ENCODE measurements around the gene PLXDC2.

Gene PLXDC2

GRCh38 chr10:20233423-20233822, 417.2 kb downstream of the PLXDC2 start:
- no peaks in the 10 kb centered on the region for H3K4me1 ChIP-seq (ENCODE audit: control insufficient read depth, insufficient read depth, low read length)
- no peaks in the 10 kb centered on the region for H3K36me3 ChIP-seq (ENCODE audit: control insufficient read depth in 2 of 2, insufficient read depth in 2 of 2, low read length in 2 of 2)
- no peak overlapping the region for H3K9ac ChIP-seq (ENCODE audit: low read length in 2 of 2)

DNA sequence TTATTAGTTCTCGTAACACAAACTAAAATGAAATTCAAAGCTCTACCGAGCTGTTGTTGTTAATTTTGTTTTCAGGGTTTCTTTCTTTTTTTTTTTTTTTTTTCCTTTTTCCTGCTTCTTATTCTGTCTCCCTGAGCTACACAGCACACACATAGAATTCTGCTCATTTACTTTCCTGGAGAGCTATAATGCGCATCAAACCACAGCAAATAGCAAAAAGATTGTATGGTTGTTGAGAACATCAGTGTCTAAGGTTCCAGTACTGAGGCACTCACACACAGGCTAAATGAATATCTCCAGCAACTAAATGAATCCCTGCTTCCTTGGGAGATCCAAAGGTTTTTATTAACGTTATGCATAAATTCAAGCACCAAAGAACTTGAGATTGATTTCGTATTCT, 418.3 kb downstream of the PLXDC2 start:
- Histone ChIP-seq H3K9me3 (ENCODE audit: control insufficient read depth in 2 of 2, low read length in 2 of 2) (no peaks in the 10 kb centered on the region), H3K4me3 (ENCODE audit: low read length in 2 of 2) (no peak overlapping the region), H3K36me3 (ENCODE audit: control insufficient read depth in 2 of 2, insufficient read depth in 2 of 2, low read length in 2 of 2) (no peaks in the 10 kb centered on the region), H3K9ac (ENCODE audit: low read length in 2 of 2) (no peak overlapping the region), H3K4me1 (ENCODE audit: control insufficient read depth, insufficient read depth, low read length) (no peaks in the 10 kb centered on the region), H3K27ac (ENCODE audit: low read length) (no peak overlapping the region), H3K27me3 (ENCODE audit: control insufficient read depth in 1 of 2, insufficient read depth in 2 of 2, low read length in 2 of 2) (no peaks in the 10 kb centered on the region)

More at GRCh38 chr10:20233423-20233822, 417.2 kb downstream of the PLXDC2 start:
- Histone ChIP-seq H3K27me3 (ENCODE audit: control insufficient read depth in 1 of 2, insufficient read depth in 2 of 2, low read length in 2 of 2) (no peaks in the 10 kb centered on the region), H3K9me3 (ENCODE audit: control insufficient read depth in 2 of 2, low read length in 2 of 2) (no peaks in the 10 kb centered on the region), H3K4me3 (ENCODE audit: low read length in 2 of 2) (no peak overlapping the region), H3K27ac (ENCODE audit: low read length) (no peak overlapping the region)

DNA sequence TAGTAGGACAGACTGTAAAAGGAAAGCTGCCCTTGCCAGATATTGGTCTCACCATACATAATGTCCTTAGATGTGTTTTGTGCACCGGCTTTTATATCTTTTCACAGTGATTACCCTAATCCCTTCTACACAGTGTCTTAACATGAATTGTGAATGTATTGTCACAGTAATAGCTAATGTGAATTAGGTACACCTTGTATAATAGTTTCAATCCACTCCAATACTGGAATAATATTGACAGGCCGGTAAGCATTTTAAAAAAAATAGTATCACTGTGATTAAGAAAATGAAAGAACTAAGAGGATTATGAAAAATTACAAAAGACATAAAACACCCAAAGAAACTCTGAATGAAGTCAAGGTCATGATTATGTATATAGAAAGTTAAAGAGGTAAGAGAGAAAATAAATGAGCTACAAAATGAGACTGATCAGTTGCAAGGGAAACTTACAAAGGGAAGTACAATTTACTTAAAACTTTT, 420.9 kb downstream of the PLXDC2 start:
- Histone ChIP-seq H3K36me3 (ENCODE audit: control insufficient read depth in 2 of 2, insufficient read depth in 2 of 2, low read length in 2 of 2) (no peaks in the 10 kb centered on the region), H3K4me3 (ENCODE audit: low read length in 2 of 2) (no peak overlapping the region), H3K27ac (ENCODE audit: low read length) (no peak overlapping the region), H3K27me3 (ENCODE audit: control insufficient read depth in 1 of 2, insufficient read depth in 2 of 2, low read length in 2 of 2) (no peaks in the 10 kb centered on the region), H3K9me3 (ENCODE audit: control insufficient read depth in 2 of 2, low read length in 2 of 2) (no peaks in the 10 kb centered on the region), H3K4me1 (ENCODE audit: control insufficient read depth, insufficient read depth, low read length) (no peaks in the 10 kb centered on the region), H3K9ac (ENCODE audit: low read length in 2 of 2) (no peak overlapping the region)

DNA sequence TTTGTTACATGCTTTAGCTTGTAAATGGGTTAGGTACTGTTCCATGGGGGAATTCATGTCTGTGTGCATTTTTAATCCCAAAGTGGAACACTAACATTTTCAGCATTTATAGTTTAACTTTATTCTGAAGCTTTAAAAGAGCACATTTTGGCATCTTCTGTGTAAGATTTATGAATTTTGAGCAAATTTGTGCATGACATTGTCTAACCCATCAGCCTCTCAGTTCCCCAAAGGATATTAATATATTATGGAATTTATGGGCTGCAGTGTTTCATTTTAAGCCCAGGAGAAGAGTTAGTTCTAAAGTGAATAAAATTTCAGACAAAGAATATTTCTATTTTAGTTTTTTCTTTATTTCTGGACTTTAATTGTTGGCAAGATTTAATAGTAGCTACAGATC, 421.4 kb downstream of the PLXDC2 start:
- Histone ChIP-seq H3K36me3 (ENCODE audit: control insufficient read depth in 2 of 2, insufficient read depth in 2 of 2, low read length in 2 of 2) (no peaks in the 10 kb centered on the region), H3K4me3 (ENCODE audit: low read length in 2 of 2) (no peak overlapping the region), H3K4me1 (ENCODE audit: control insufficient read depth, insufficient read depth, low read length) (no peaks in the 10 kb centered on the region), H3K27ac (ENCODE audit: low read length) (no peak overlapping the region), H3K9ac (ENCODE audit: low read length in 2 of 2) (no peak overlapping the region), H3K27me3 (ENCODE audit: control insufficient read depth in 1 of 2, insufficient read depth in 2 of 2, low read length in 2 of 2) (no peaks in the 10 kb centered on the region), H3K9me3 (ENCODE audit: control insufficient read depth in 2 of 2, low read length in 2 of 2) (no peaks in the 10 kb centered on the region)

DNA sequence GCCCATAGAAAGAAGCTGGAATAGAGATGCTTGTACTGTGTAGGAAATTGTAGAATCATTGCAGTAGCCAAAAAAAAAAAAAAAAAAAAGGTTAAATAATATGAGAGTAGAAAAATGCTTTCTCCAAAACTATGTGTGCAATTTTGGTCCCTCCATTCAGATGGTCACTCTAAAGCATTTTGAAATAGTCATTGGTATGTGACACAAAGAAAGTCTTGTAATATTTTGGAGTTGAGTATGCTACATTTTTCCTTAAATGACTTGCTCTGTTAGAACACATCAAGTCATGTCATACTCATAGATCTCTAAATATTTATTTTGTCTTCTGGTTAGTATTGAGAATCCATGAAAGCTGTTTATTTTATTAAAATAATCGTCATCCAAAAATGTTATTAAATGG, 424.4 kb downstream of the PLXDC2 start:
- Histone ChIP-seq H3K27me3 (ENCODE audit: control insufficient read depth in 1 of 2, insufficient read depth in 2 of 2, low read length in 2 of 2) (no peaks in the 10 kb centered on the region), H3K4me3 (ENCODE audit: low read length in 2 of 2) (no peak overlapping the region), H3K9me3 (ENCODE audit: control insufficient read depth in 2 of 2, low read length in 2 of 2) (no peaks in the 10 kb centered on the region), H3K4me1 (ENCODE audit: control insufficient read depth, insufficient read depth, low read length) (no peaks in the 10 kb centered on the region), H3K27ac (ENCODE audit: low read length) (no peak overlapping the region), H3K36me3 (ENCODE audit: control insufficient read depth in 2 of 2, insufficient read depth in 2 of 2, low read length in 2 of 2) (peaks cover under 1 to 4% of the 10 kb centered on the region in 2 donors), H3K9ac (ENCODE audit: low read length in 2 of 2) (no peak overlapping the region)

GRCh38 chr10:20247454-20247853, 431.2 kb downstream of the PLXDC2 start:
- no peak overlapping the region for H3K27ac ChIP-seq (ENCODE audit: low read length)
- no peak overlapping the region for H3K4me3 ChIP-seq (ENCODE audit: low read length in 2 of 2)
- H3K27me3 ChIP-seq (ENCODE audit: control insufficient read depth in 1 of 2, insufficient read depth in 2 of 2, low read length in 2 of 2) = no peaks in the 10 kb centered on the region
- no peak overlapping the region for H3K9ac ChIP-seq (ENCODE audit: low read length in 2 of 2)
- no peaks in the 10 kb centered on the region for H3K9me3 ChIP-seq (ENCODE audit: control insufficient read depth in 2 of 2, low read length in 2 of 2)
- no peaks in the 10 kb centered on the region for H3K4me1 ChIP-seq (ENCODE audit: control insufficient read depth, insufficient read depth, low read length)
- H3K36me3 ChIP-seq (ENCODE audit: control insufficient read depth in 2 of 2, insufficient read depth in 2 of 2, low read length in 2 of 2) = peaks cover 8 to 9% of the 10 kb centered on the region in 2 donors

DNA sequence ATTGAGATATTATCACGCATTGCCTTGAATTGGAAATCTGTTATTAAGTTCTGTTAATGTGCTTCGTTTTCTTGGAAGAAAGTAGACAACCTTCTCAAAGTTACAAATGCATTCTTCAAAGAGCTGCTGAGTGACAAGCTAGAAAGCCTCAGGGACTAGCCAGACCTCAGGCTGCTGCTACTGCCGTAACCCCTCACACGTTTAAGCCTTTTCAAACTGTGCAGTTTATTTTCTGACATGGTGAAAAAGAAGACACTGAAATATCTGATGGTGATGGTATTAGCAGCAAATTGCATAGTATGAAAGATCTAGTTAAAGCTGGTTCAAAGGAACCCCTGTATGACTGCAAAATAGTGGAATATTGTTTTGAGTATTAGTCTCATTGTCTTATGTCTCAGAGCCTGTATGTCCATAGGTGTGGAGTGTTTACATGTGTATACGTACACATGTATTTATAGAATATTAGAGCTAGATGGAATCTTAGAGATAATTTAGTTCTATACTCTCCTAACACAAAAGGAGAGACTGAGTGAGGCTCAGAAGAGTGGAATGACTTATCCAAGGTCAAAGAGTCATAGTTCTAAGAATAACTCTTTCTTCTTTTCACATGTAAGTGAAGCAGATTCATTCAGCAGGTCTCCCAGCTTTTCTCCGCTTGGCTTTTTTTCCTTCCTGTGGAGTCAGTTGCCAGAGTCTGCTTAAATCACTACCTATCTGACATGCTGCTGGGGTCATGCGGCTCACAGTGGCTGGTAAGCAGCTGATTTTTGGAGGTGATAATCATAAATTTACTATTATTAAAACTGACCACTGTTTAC, 431.9 kb downstream of the PLXDC2 start:
- Histone ChIP-seq H3K4me1 (ENCODE audit: control insufficient read depth, insufficient read depth, low read length) (no peaks in the 10 kb centered on the region), H3K4me3 (ENCODE audit: low read length in 2 of 2) (no peak overlapping the region), H3K9me3 (ENCODE audit: control insufficient read depth in 2 of 2, low read length in 2 of 2) (no peaks in the 10 kb centered on the region), H3K36me3 (ENCODE audit: control insufficient read depth in 2 of 2, insufficient read depth in 2 of 2, low read length in 2 of 2) (peaks cover 8 to 9% of the 10 kb centered on the region in 2 donors), H3K27me3 (ENCODE audit: control insufficient read depth in 1 of 2, insufficient read depth in 2 of 2, low read length in 2 of 2) (no peaks in the 10 kb centered on the region), H3K9ac (ENCODE audit: low read length in 2 of 2) (no peak overlapping the region), H3K27ac (ENCODE audit: low read length) (no peak overlapping the region)

GRCh38 chr10:20254078-20254477, 437.8 kb downstream of the PLXDC2 start:
- Histone ChIP-seq H3K27ac (ENCODE audit: low read length) (no peak overlapping the region), H3K27me3 (ENCODE audit: control insufficient read depth in 1 of 2, insufficient read depth in 2 of 2, low read length in 2 of 2) (no peaks in the 10 kb centered on the region), H3K9ac (ENCODE audit: low read length in 2 of 2) (no peak overlapping the region), H3K9me3 (ENCODE audit: control insufficient read depth in 2 of 2, low read length in 2 of 2) (no peaks in the 10 kb centered on the region), H3K4me3 (ENCODE audit: low read length in 2 of 2) (no peak overlapping the region), H3K36me3 (ENCODE audit: control insufficient read depth in 2 of 2, insufficient read depth in 2 of 2, low read length in 2 of 2) (peaks cover 0 to 4% of the 10 kb centered on the region in 2 donors), H3K4me1 (ENCODE audit: control insufficient read depth, insufficient read depth, low read length) (no peaks in the 10 kb centered on the region)

DNA sequence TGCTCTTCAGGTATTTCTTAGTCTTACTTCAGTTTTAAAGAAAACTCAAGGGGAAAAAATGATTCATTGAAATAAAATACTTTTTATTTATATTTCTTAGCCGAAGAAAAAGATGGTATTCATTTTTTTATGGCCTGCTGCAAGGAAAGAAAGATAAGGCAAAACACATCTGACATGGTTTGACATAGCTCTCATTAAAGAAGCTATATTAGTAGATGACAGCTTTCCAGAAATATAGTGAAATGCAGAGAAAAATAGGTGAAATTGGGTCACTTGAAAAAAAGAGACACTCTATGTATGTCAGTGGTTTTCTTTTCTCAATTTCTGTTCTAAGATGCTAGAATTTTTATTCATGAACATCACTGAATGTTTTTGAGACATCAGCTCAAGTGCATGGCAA, 438.3 kb downstream of the PLXDC2 start:
- Histone ChIP-seq H3K9me3 (ENCODE audit: control insufficient read depth in 2 of 2, low read length in 2 of 2) (no peaks in the 10 kb centered on the region), H3K9ac (ENCODE audit: low read length in 2 of 2) (no peak overlapping the region), H3K36me3 (ENCODE audit: control insufficient read depth in 2 of 2, insufficient read depth in 2 of 2, low read length in 2 of 2) (peaks cover 0 to 2% of the 10 kb centered on the region in 2 donors), H3K27me3 (ENCODE audit: control insufficient read depth in 1 of 2, insufficient read depth in 2 of 2, low read length in 2 of 2) (no peaks in the 10 kb centered on the region), H3K4me3 (ENCODE audit: low read length in 2 of 2) (no peak overlapping the region), H3K27ac (ENCODE audit: low read length) (no peak overlapping the region), H3K4me1 (ENCODE audit: control insufficient read depth, insufficient read depth, low read length) (no peaks in the 10 kb centered on the region)

GRCh38 chr10:20256969-20257368, 440.7 kb downstream of the PLXDC2 start:
- Histone ChIP-seq H3K9me3 (ENCODE audit: control insufficient read depth in 2 of 2, low read length in 2 of 2) (no peaks in the 10 kb centered on the region), H3K4me3 (ENCODE audit: low read length in 2 of 2) (no peak overlapping the region), H3K4me1 (ENCODE audit: control insufficient read depth, insufficient read depth, low read length) (no peaks in the 10 kb centered on the region), H3K27ac (ENCODE audit: low read length) (no peak overlapping the region), H3K27me3 (ENCODE audit: control insufficient read depth in 1 of 2, insufficient read depth in 2 of 2, low read length in 2 of 2) (no peaks in the 10 kb centered on the region), H3K9ac (ENCODE audit: low read length in 2 of 2) (no peak overlapping the region), H3K36me3 (ENCODE audit: control insufficient read depth in 2 of 2, insufficient read depth in 2 of 2, low read length in 2 of 2) (no peaks in the 10 kb centered on the region)

DNA sequence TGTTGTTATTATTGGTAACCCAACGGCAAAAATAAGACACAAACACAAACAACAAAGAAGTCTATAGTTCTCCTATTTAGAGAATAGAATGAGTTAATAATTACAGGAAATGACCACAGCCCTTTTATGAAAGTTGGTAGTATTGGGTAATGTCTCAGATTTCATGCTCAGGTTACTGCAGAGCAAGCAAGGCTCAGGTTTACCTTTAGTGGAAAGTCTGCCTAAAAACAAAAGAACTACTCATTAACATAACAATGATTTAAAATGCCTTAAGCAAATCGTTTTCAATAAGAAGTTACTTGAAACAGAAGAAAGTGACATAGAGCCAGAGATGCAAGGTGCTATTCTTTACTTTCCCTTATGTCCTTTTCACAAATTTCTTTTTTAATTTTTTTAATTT, 441.2 kb downstream of the PLXDC2 start:
- H3K27me3 ChIP-seq (ENCODE audit: control insufficient read depth in 1 of 2, insufficient read depth in 2 of 2, low read length in 2 of 2) = no peaks in the 10 kb centered on the region
- no peak overlapping the region for H3K4me3 ChIP-seq (ENCODE audit: low read length in 2 of 2)
- H3K27ac ChIP-seq (ENCODE audit: low read length) = no peak overlapping the region
- H3K9me3 ChIP-seq (ENCODE audit: control insufficient read depth in 2 of 2, low read length in 2 of 2) = no peaks in the 10 kb centered on the region
- no peak overlapping the region for H3K9ac ChIP-seq (ENCODE audit: low read length in 2 of 2)
- H3K36me3 ChIP-seq (ENCODE audit: control insufficient read depth in 2 of 2, insufficient read depth in 2 of 2, low read length in 2 of 2) = no peaks in the 10 kb centered on the region
- H3K4me1 ChIP-seq (ENCODE audit: control insufficient read depth, insufficient read depth, low read length) = no peaks in the 10 kb centered on the region
